GM21515 (cell line): ENCODE data around the gene PRR23E.

Experiments used
- ATAC-seq: cut with Tn5 transposase; IDR thresholded peaks from one replicate; pipeline ENCODE4 v1.9.1; 2021; ENCODE audit not compliant: unreplicated experiment

Gene PRR23E

GRCh38 chr3:127222163-127222562 lies 29.2 kb downstream of the PRR23E start:
- no peak for ATAC-seq

DNA sequence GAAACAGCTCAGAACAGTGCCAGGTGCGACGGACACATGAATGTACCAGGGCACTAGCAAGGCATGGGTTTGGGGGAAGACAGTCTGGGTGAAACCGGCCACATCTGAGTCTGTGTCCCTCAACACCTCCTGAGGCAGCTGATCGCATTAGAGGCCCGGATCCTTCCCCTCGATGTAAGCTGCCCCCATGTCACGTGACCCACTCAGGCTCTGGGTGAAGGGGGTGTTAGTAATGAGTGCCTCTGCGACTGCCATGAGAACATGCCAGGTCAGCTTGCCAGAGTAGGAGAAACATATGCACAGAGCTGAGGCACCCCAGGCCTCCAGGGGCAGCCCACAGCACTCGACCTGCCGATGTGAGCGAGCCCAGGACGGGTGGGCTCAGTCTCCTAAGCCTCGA lies 29.7 kb downstream of the PRR23E start:
- ATAC-seq: no peak

DNA sequence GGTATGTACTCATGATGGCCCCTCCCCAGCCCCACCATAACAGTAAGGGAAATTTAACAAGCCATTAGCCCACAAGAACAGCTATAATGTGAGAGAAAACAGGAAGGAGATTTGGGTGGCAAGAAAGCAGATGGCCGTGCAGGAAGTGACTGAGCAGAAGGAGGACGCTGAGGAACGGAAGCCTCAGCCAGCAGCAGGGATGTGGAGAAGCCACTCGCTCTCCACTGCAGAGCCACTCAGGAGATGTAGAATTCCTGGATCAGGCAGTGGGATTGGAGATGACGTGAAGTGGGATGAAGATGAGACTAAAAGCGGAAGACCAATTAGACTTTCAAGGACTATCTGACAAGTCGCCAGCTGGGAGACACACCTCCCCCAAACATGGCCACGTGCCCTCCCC lies 31.2 kb downstream of the PRR23E start:
- no peak for ATAC-seq

DNA sequence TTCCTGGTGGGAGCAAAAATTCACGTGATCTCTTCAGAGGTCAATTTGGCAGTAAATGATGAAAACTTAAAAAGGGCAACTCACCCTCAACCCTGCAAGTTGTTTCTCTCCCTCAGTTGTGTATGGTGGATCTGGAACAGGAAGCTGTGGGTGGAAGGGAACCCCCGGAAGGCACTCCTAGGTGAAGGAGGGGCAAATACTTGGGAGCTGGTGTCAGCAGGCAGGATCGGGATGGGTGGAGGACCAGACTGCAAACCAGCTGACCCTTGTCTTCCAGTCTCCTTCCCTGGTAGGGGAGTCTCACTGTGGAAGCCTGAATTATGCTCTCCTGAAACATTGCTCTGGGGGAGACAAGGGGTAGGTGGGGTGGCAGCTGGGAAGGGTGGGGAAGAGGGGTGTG lies 33.5 kb downstream of the PRR23E start:
- no peak for ATAC-seq

- ATAC-seq: no peak
Observed at GRCh38 chr3:127226946-127227842, 34.3 kb downstream of the PRR23E start.

DNA sequence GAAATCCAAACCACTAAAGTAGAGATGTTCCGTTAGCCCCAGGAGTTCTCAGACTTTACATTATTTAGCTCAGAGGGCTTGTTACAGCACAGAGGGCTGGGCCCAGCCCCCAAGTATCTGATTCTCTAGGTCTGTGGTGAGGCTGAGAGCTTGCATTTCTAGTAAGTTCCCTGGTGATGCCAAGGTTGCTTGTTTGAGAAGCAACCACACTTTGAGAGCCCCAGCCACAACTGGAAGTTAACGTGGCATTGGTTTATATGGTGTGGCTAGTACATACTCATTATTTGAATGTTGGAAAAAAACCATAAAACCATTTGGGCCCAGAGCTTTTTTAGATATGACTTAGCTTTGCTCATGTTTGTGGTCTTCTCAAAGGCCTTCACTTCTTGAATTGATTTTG lies 35.9 kb downstream of the PRR23E start:
- ATAC-seq: no peak

- ATAC-seq: no peak
Observed at GRCh38 chr3:127233371-127233770, 40.4 kb downstream of the PRR23E start.

DNA sequence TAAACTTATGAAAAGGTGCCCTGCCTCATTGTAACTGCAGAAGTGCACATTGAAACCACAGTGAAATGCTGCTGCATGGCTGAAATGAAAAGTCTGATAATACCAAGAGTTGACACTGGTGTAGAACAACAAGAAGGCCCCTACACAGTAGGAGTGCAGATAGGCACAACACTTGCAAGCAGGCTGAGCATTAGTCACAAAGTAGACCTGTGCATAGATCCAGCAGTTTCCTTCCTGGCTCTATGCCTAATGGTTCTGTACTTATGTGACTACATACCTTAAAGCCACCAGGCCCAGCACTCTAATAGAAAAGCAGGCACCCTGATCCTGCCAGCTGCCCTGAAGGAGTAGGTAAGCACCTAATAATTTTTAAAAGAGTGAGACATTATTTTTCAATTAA lies 41.8 kb downstream of the PRR23E start:
- ATAC-seq: no peak

- ATAC-seq: no peak
Observed at GRCh38 chr3:127235706-127236105, 42.8 kb downstream of the PRR23E start.

GRCh38 chr3:127237835-127238234 lies 44.9 kb downstream of the PRR23E start:
- no peak for ATAC-seq

- ATAC-seq: no peak
Observed at GRCh38 chr3:127238602-127239001, 45.7 kb downstream of the PRR23E start.

DNA sequence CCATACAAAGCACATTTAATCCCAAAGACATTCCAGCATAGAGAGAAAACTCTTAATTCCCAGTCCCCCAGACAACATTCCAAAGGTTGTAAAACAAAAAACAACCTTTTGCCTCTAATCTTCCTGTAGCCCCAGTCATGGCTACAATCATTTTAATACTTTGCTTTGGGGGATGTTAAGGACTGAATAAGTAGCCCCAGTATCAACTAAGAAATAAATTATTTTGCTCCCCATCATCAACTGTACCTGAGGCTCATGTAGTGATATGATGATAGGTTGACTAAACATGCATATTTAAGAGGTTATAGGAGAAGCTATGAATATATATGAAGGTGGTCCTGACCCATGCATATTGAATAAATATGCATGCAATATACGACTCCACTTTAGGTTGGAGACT lies 54.4 kb downstream of the PRR23E start:
- ATAC-seq: no peak
